Small intestine (tissue), 16 donors: ENCODE measurements around the gene TMEM19. TPM values are rescaled to one million over a fixed set of nuclear protein-coding genes. Genes with fewer than 3 reads are reported as not detected.
A peak's percentile ranks its signal among the peaks of the same experiment; 100 is the strongest.

Experiments used
- DNase-seq, 2 donors: peaks; one replicate each; pipeline versions ENCODE4 v3.0.0 to v3.0.0-alpha.2; 2013
- FAIRE-seq: peaks from 2 replicates; lab custom pipeline; 2012; peaks lifted over from hg19 to GRCh38; lab: Jason Lieb, UNC
- H3K27ac ChIP-seq, 3 donors: one replicate each; pipeline ENCODE4 v1.5.1; 2013; ENCODE audit warnings: low read length in 2 of 3, mild to moderate bottlenecking in 2 of 3, control low read depth in 1 of 3, inconsistent platforms in 1 of 3, low read depth in 1 of 3, moderate library complexity in 1 of 3
- H3K27me3 ChIP-seq, 3 donors: one replicate each; pipeline ENCODE4 v1.6.1; 2013; ENCODE audit warnings: low read length in 3 of 3, inconsistent platforms in 1 of 3; ENCODE audit not compliant: control insufficient read depth in 3 of 3, insufficient read depth in 3 of 3
- H3K36me3 ChIP-seq, 3 donors: one replicate each; pipeline ENCODE4 v1.6.1; 2013; ENCODE audit warnings: low read length in 3 of 3, inconsistent platforms in 1 of 3, low read depth in 1 of 3, mild to moderate bottlenecking in 1 of 3, moderate library complexity in 1 of 3; ENCODE audit not compliant: control insufficient read depth in 3 of 3, insufficient read depth in 2 of 3
- H3K4me1 ChIP-seq, 3 donors: one replicate each; pipeline ENCODE4 v1.6.1; 2013; ENCODE audit warnings: low read length in 2 of 3, inconsistent platforms in 1 of 3, low read depth in 1 of 3, mild to moderate bottlenecking in 1 of 3, moderate library complexity in 1 of 3; ENCODE audit not compliant: control insufficient read depth in 3 of 3, insufficient read depth in 2 of 3
- H3K4me3 ChIP-seq, 3 donors: one replicate each; pipeline ENCODE4 v1.5.1; 2013; ENCODE audit warnings: low read length in 3 of 3, control low read depth in 1 of 3, inconsistent platforms in 1 of 3, low read depth in 1 of 3, mild to moderate bottlenecking in 1 of 3, moderate library complexity in 1 of 3
- H3K9me3 ChIP-seq, 2 donors: one replicate each; pipeline ENCODE4 v1.6.1; 2013; ENCODE audit warnings: low read depth in 1 of 2, low read length in 1 of 2; ENCODE audit not compliant: control insufficient read depth in 2 of 2, insufficient read depth in 1 of 2
- WGBS, 3 donors: extraction: QIAGEN DNeasy Blood & Tissue Kit; methylation state at CpG; one replicate each; pipeline ENCODE4 v1.1.7; 2013; 5-methylcytosine and 5-hydroxymethylcytosine counted together
- long read RNA-seq, 10 donors: transcript quantifications; one replicate each; lab custom pipeline, GENCODE V29; 2026
- polyA plus RNA-seq, 4 donors: library from polyadenylated mRNA; stranded (reverse) in 3 of 4; unstranded in 1 of 4; fragments of 200-250 nt in 3 of 4; fragments of 120-200 nt in 1 of 4; gene quantifications; one replicate each; pipeline versions ENCODE4 v1.2.1 to v1.2.3, GENCODE V29; 2013
- donor health status: healthy with polysubstance abuse.
- donor health status: control.
- donor health status: control.
- donor health status: Bipolar disorder and iron deficiency.
- donor health status: healthy.

Gene TMEM19
- polyA plus RNA-seq, result 10 to 100 TPM; 12.2 to 28.8 (median 16.2) TPM
- long read RNA-seq, donor 1, full-length matches to known transcripts, result 4 of 12 reads
- long read RNA-seq, donor 1, partial matches to known transcripts, result 8 of 12 reads
- long read RNA-seq, donor 1, other reads (novel, unspliced or antisense), result 0 of 12 reads
- long read RNA-seq, donor 2, full-length matches to known transcripts, result 1 of 1 reads
- long read RNA-seq, donor 2, partial matches to known transcripts, result 0 of 1 reads
- long read RNA-seq, donor 2, other reads (novel, unspliced or antisense), result 0 of 1 reads
- long read RNA-seq, donor 3, full-length matches to known transcripts, result 3 of 3 reads
- long read RNA-seq, donor 3, partial matches to known transcripts, result 0 of 3 reads
- long read RNA-seq, donor 3, other reads (novel, unspliced or antisense), result 0 of 3 reads
- long read RNA-seq, donor 4, result 0 reads
- long read RNA-seq, donor 5, full-length matches to known transcripts, result 1 of 1 reads
- long read RNA-seq, donor 5, partial matches to known transcripts, result 0 of 1 reads
- long read RNA-seq, donor 5, other reads (novel, unspliced or antisense), result 0 of 1 reads
- long read RNA-seq, donor 6, full-length matches to known transcripts, result 4 of 4 reads
- long read RNA-seq, donor 6, partial matches to known transcripts, result 0 of 4 reads
- long read RNA-seq, donor 6, other reads (novel, unspliced or antisense), result 0 of 4 reads
- long read RNA-seq, donor 7, result 0 reads
- long read RNA-seq, donor 8, result 0 reads
- long read RNA-seq, donor 9, full-length matches to known transcripts, result 2 of 2 reads
- long read RNA-seq, donor 9, partial matches to known transcripts, result 0 of 2 reads
- long read RNA-seq, donor 9, other reads (novel, unspliced or antisense), result 0 of 2 reads
- long read RNA-seq, donor 10, full-length matches to known transcripts, result 6 of 13 reads
- long read RNA-seq, donor 10, partial matches to known transcripts, result 7 of 13 reads
- long read RNA-seq, donor 10, other reads (novel, unspliced or antisense), result 0 of 13 reads

- 0% methylated on average over 55 to 63 of the region's 63 CpGs for WGBS, 3 donors
- peak; percentile 93 to 96 for DNase-seq
- no peaks in the 10 kb centered on the region for H3K27me3 ChIP-seq
- FAIRE-seq, result no peak
- H3K27ac ChIP-seq, result peak within 1 kb of the TSS; percentile 83 to 97 (median 88)
- no peaks in the 10 kb centered on the region for H3K9me3 ChIP-seq
- H3K4me1 ChIP-seq, result peaks cover 0 to 4% (median 1%) of the 10 kb centered on the region in 3 donors
- H3K4me3 ChIP-seq, result peak within 1 kb of the TSS; percentile 53 to 85 (median 77)
- H3K36me3 ChIP-seq, result no peaks in the 10 kb centered on the region
Measured at GRCh38 chr12:71685914-71686657, at the start of gene TMEM19. TSS of gene TMEM19 (plus strand) at chr12:71686082. CDS start at chr12:71686681, 599 bp downstream.

- peak; percentile 61 to 72 for DNase-seq
- peaks cover 11 to 26% (median 18%) of the 10 kb centered on the region in 3 donors for H3K36me3 ChIP-seq
- H3K9me3 ChIP-seq, result no peaks in the 10 kb centered on the region
- H3K27ac ChIP-seq, result no peak overlapping the region
- H3K27me3 ChIP-seq, result no peaks in the 10 kb centered on the region
- FAIRE-seq, result no peak
- no peaks in the 10 kb centered on the region for H3K4me1 ChIP-seq
- no peak overlapping the region for H3K4me3 ChIP-seq
- 18 to 26% (median 24%) methylated on average over 3 of the region's 3 CpGs for WGBS, 3 donors
Measured at GRCh38 chr12:71636704-71637115, 49.2 kb upstream of the TMEM19 start.

- Histone ChIP-seq H3K27ac (no peak overlapping the region), H3K4me3 (no peak overlapping the region), H3K4me1 (no peaks in the 10 kb centered on the region), H3K36me3 (peaks cover 6 to 24% (median 24%) of the 10 kb centered on the region in 3 donors), H3K9me3 (no peaks in the 10 kb centered on the region), H3K27me3 (no peaks in the 10 kb centered on the region)
- DNase-seq, result no peak
- peak; percentile 51 for FAIRE-seq
Measured at GRCh38 chr12:71638499-71638898, 47.4 kb upstream of the TMEM19 start.

GRCh38 chr12:71639341-71639760 is 46.5 kb upstream of the TMEM19 start:
- 61 to 72% (median 71%) methylated on average over 2 of the region's 2 CpGs for WGBS, 3 donors
- no peak overlapping the region for H3K4me3 ChIP-seq
- H3K4me1 ChIP-seq, result no peaks in the 10 kb centered on the region
- FAIRE-seq, result no peak
- H3K27ac ChIP-seq, result no peak overlapping the region
- H3K27me3 ChIP-seq, result no peaks in the 10 kb centered on the region
- no peak for DNase-seq
- no peaks in the 10 kb centered on the region for H3K9me3 ChIP-seq
- peaks cover 6 to 22% (median 21%) of the 10 kb centered on the region in 3 donors for H3K36me3 ChIP-seq

DNA sequence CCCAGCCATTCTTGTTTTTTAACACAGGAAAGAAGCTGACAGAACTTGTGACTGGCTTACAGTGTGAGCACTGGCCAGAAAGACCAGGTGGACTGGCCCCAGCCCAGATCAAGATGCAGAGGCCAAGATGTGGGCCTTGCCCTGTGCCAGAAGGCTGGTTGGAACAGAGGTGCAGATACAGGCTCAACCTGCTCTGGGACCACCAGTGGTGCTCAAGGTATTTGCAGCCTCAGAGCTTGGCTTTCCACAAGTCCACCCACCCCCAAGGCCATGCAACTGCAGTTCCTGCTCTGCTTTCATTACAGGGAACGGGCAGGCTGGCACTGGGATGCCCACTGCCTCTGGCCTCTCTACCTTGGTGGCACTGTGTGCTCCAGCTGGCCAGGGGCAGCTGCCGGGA is 45.6 kb upstream of the TMEM19 start:
- FAIRE-seq, result no peak
- Histone ChIP-seq H3K4me3 (no peak overlapping the region), H3K36me3 (peaks cover 6 to 25% (median 22%) of the 10 kb centered on the region in 3 donors), H3K27me3 (no peaks in the 10 kb centered on the region), H3K4me1 (no peaks in the 10 kb centered on the region), H3K9me3 (no peaks in the 10 kb centered on the region), H3K27ac (no peak overlapping the region)
- DNase-seq, result no peak
- 95 to 98% (median 97%) methylated on average over 2 of the region's 2 CpGs for WGBS, 3 donors

DNA sequence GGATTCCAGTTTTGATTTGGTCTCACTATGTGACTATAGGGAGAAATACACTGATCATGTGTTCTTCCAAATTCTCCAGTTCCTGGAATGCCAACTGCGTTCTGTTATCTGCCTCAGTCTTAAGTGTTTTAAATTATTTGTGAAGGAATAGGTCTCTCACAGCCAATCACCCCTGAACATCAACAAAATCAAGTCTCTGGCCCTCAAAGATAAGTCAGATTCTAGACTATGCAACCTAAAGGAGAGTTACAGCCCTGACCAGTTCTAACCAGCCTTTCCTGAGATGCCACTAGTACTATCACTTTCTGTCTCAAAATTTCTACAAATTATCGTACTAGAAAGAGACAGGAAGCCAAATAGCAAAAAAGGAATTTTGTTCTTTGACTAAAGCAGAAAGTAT is 44.5 kb upstream of the TMEM19 start:
- FAIRE-seq, result no peak
- no peaks in the 10 kb centered on the region for H3K9me3 ChIP-seq
- H3K4me3 ChIP-seq, result no peak overlapping the region
- H3K4me1 ChIP-seq, result no peaks in the 10 kb centered on the region
- 79 to 87% (median 80%) methylated on average over 2 of the region's 2 CpGs for WGBS, 3 donors
- H3K27me3 ChIP-seq, result no peaks in the 10 kb centered on the region
- H3K27ac ChIP-seq, result no peak overlapping the region
- peaks cover 4 to 25% (median 22%) of the 10 kb centered on the region in 3 donors for H3K36me3 ChIP-seq
- no peak for DNase-seq

- Histone ChIP-seq H3K4me3 (no peak overlapping the region), H3K9me3 (no peaks in the 10 kb centered on the region), H3K27me3 (no peaks in the 10 kb centered on the region), H3K36me3 (peaks cover 3 to 28% (median 20%) of the 10 kb centered on the region in 3 donors), H3K27ac (no peak overlapping the region), H3K4me1 (no peaks in the 10 kb centered on the region)
- no peak for FAIRE-seq
- DNase-seq, result no peak
- 58 to 76% (median 60%) methylated on average over 2 of the region's 2 CpGs for WGBS, 3 donors
Measured at GRCh38 chr12:71642264-71642663, 43.6 kb upstream of the TMEM19 start.
